ENCODE measurements around the gene MNAT1. TPM values are rescaled to one million over a fixed set of nuclear protein-coding genes. Genes with fewer than 3 reads are reported as not detected.

Gene MNAT1
- polyA plus RNA-seq, 1 of the 3 experiments (the other 2 are of a cell fraction), result 38.9 TPM

GRCh38 chr14:60968671-60969070 lies 234.1 kb downstream of the MNAT1 start:
- no peak for DNase-seq
- Histone ChIP-seq H3K4me3 (ENCODE audit: low read depth in 2 of 2, low read length in 1 of 2) (no peak overlapping the region), H3K79me2 (ENCODE audit: insufficient read depth) (no peaks in the 10 kb centered on the region), H3K9me2 (no peaks in the 10 kb centered on the region), H3K9me3 (no peaks in the 10 kb centered on the region), H3K27ac (ENCODE audit: low read depth in 2 of 2, low read length in 1 of 2) (no peak overlapping the region), H3F3A (replicated peaks; ENCODE audit: insufficient read depth) (peaks cover 3% of the 10 kb centered on the region), H3K4me1 (ENCODE audit: control insufficient read depth in 1 of 2, insufficient read depth in 2 of 2, low read depth in 1 of 2, low read length in 1 of 2) (peaks cover 0 to 2% of the 10 kb centered on the region in 2 experiments; a peak in 2 of 4 replicates), H3K36me3 (replicated peaks in 1 of 2; ENCODE audit: control insufficient read depth in 1 of 2, insufficient read depth in 2 of 2, low read length in 1 of 2) (peaks cover 7 to 8% of the 10 kb centered on the region in 2 experiments), H2AFZ (ENCODE audit: low read depth) (no peak overlapping the region), H3K9ac (no peak overlapping the region), H3K27me3 (ENCODE audit: insufficient read depth) (no peaks in the 10 kb centered on the region), H3K4me2 (no peak overlapping the region), H4K20me1 (ENCODE audit: insufficient read depth) (no peaks in the 10 kb centered on the region)
- ChIA-PET POLR2A (no interaction called here), CTCF (interaction anchor here (1.1 to 1.5 kb wide), 3 partner anchors 12 to 343 kb away, joined by 3 to 5 read pairs (median 5); partner anchors contain the start of genes SLC38A6 and TRMT5)
- TF ChIP-seq RCOR1 (IDR thresholded peaks at IDR 0.05; ENCODE audit: low read length) (no peak), RXRA (IDR thresholded peaks at IDR 0.05; ENCODE audit: borderline replicate concordance, low read depth) (no peak), USF1 (IDR thresholded peaks at IDR 0.05; ENCODE audit: borderline replicate concordance, low read depth) (no peak), MXI1 (IDR thresholded peaks at IDR 0.05; ENCODE audit: low read depth, low read length) (no peak), POLR2AphosphoS5 (IDR thresholded peaks at IDR 0.05; ENCODE audit: low read depth, low read length) (no peak), GATA2 (CRISPR knock-in tag; IDR thresholded peaks at IDR 0.05) (no peak), TAF1 (IDR thresholded peaks at IDR 0.05; ENCODE audit: borderline replicate concordance, low read depth, low read length) (no peak), JUND (IDR thresholded peaks at IDR 0.05) (no peak), FOXJ3 (CRISPR knock-in tag; IDR thresholded peaks at IDR 0.05) (no peak), YY1 (IDR thresholded peaks at IDR 0.05; ENCODE audit: low read depth) (no peak), TCF12 (IDR thresholded peaks at IDR 0.05) (no peak), TEAD4 (IDR thresholded peaks at IDR 0.05; ENCODE audit: borderline replicate concordance, insufficient read depth) (no peak)
- TF ChIP-seq, protein P1, sequence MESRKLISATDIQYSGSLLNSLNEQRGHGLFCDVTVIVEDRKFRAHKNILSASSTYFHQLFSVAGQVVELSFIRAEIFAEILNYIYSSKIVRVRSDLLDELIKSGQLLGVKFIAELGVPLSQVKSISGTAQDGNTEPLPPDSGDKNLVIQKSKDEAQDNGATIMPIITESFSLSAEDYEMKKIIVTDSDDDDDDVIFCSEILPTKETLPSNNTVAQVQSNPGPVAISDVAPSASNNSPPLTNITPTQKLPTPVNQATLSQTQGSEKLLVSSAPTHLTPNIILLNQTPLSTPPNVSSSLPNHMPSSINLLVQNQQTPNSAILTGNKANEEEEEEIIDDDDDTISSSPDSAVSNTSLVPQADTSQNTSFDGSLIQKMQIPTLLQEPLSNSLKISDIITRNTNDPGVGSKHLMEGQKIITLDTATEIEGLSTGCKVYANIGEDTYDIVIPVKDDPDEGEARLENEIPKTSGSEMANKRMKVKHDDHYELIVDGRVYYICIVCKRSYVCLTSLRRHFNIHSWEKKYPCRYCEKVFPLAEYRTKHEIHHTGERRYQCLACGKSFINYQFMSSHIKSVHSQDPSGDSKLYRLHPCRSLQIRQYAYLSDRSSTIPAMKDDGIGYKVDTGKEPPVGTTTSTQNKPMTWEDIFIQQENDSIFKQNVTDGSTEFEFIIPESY (IDR thresholded peaks at IDR 0.05; ENCODE audit: borderline replicate concordance, low read depth), result no peak

- POLR2A ChIA-PET, result no interaction called here
- Histone ChIP-seq H3K79me2 (ENCODE audit: insufficient read depth) (no peaks in the 10 kb centered on the region), H2AFZ (ENCODE audit: low read depth) (no peak overlapping the region), H3F3A (replicated peaks; ENCODE audit: insufficient read depth) (peaks cover 7% of the 10 kb centered on the region), H3K4me3 (ENCODE audit: low read depth in 2 of 2, low read length in 1 of 2) (no peak overlapping the region), H3K9me2 (no peaks in the 10 kb centered on the region), H3K27me3 (ENCODE audit: insufficient read depth) (no peaks in the 10 kb centered on the region), H3K4me2 (no peak overlapping the region), H3K36me3 (replicated peaks in 1 of 2; ENCODE audit: control insufficient read depth in 1 of 2, insufficient read depth in 2 of 2, low read length in 1 of 2) (peaks cover 21 to 23% of the 10 kb centered on the region in 2 experiments), H4K20me1 (ENCODE audit: insufficient read depth) (no peaks in the 10 kb centered on the region), H3K9ac (no peak overlapping the region), H3K9me3 (no peaks in the 10 kb centered on the region), H3K4me1 (ENCODE audit: control insufficient read depth in 1 of 2, insufficient read depth in 2 of 2, low read depth in 1 of 2, low read length in 1 of 2) (peaks cover 0 to 2% of the 10 kb centered on the region in 2 experiments; a peak in 2 of 4 replicates), H3K27ac (ENCODE audit: low read depth in 2 of 2, low read length in 1 of 2) (no peak overlapping the region)
- TF ChIP-seq FOSL2 (IDR thresholded peaks at IDR 0.05; ENCODE audit: borderline replicate concordance, low read depth) (no peak), RXRA (IDR thresholded peaks at IDR 0.05; ENCODE audit: borderline replicate concordance, low read depth) (no peak), FOXJ3 (CRISPR knock-in tag; IDR thresholded peaks at IDR 0.05) (no peak), FOXM1 (IDR thresholded peaks at IDR 0.05; ENCODE audit: low read depth) (no peak), GATA2 (CRISPR knock-in tag; IDR thresholded peaks at IDR 0.05) (no peak), SIN3A (IDR thresholded peaks at IDR 0.05; ENCODE audit: borderline replicate concordance, low read depth, low read length) (no peak), MEF2A (IDR thresholded peaks at IDR 0.05; ENCODE audit: borderline replicate concordance, low read depth) (no peak), RFX5 (IDR thresholded peaks at IDR 0.05; ENCODE audit: low read length) (no peak), EP300 (IDR thresholded peaks at IDR 0.05; ENCODE audit: borderline replicate concordance in 1 of 2, low read depth in 1 of 2, low read length in 1 of 2) (no peak), JUND (IDR thresholded peaks at IDR 0.05) (no peak), TEAD4 (IDR thresholded peaks at IDR 0.05; ENCODE audit: borderline replicate concordance, insufficient read depth) (no peak), EZH2phosphoT487 (IDR thresholded peaks at IDR 0.05; ENCODE audit: borderline replicate concordance, low read depth) (no peak), CHD2 (IDR thresholded peaks at IDR 0.05; ENCODE audit: low read length, partially characterized antibody) (no peak), MXI1 (IDR thresholded peaks at IDR 0.05; ENCODE audit: low read depth, low read length) (no peak), MAX (IDR thresholded peaks at IDR 0.05; ENCODE audit: low read depth) (no peak)
- TF ChIP-seq, protein P2, sequence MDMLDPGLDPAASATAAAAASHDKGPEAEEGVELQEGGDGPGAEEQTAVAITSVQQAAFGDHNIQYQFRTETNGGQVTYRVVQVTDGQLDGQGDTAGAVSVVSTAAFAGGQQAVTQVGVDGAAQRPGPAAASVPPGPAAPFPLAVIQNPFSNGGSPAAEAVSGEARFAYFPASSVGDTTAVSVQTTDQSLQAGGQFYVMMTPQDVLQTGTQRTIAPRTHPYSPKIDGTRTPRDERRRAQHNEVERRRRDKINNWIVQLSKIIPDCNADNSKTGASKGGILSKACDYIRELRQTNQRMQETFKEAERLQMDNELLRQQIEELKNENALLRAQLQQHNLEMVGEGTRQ (IDR thresholded peaks at IDR 0.05; ENCODE audit: borderline replicate concordance, low read depth, low read length), result no peak
- TF ChIP-seq, protein P3, sequence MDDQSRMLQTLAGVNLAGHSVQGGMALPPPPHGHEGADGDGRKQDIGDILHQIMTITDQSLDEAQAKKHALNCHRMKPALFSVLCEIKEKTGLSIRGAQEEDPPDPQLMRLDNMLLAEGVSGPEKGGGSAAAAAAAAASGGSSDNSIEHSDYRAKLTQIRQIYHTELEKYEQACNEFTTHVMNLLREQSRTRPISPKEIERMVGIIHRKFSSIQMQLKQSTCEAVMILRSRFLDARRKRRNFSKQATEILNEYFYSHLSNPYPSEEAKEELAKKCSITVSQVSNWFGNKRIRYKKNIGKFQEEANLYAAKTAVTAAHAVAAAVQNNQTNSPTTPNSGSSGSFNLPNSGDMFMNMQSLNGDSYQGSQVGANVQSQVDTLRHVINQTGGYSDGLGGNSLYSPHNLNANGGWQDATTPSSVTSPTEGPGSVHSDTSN (IDR thresholded peaks at IDR 0.05), result no peak
- 84% methylated on average over 2 of the region's 2 CpGs for WGBS (ENCODE audit: low lambda C conversion rate)
- DNase-seq, result no peak
- CTCF ChIA-PET, result interaction anchor here (0.8 kb wide), 1 partner anchor 15 kb away, joined by 3 read pairs; no protein-coding TSS in a partner anchor
These were observed 235.6 kb downstream of the MNAT1 start for GRCh38 chr14:60970146-60970545.
